DMS53 treated with DMSO at 0.1 percent for 48 hours (cell line): ENCODE measurements around the gene PHF24.
"Not testable (repeated sequence)": the region's sequence is repeated elsewhere in the genome, so short reads cannot be mapped to it uniquely, and the experiment has no call there.

ENCODE experiments used
- DNase-seq: peaks from one replicate; lab custom pipeline; 2025; ENCODE audit not compliant: unreplicated experiment; lab: John Stamatoyannopoulos, UW

The PHF24 gene

GRCh38 chr9:34996181-34996904 lies 38.3 kb downstream of the PHF24 start:
- no peak for DNase-seq

GRCh38 chr9:34996905-34997279 lies 38.8 kb downstream of the PHF24 start:
- no peak for DNase-seq

- no peak for DNase-seq
Measured at GRCh38 chr9:34997379-34997781, 39.3 kb downstream of the PHF24 start.

DNA sequence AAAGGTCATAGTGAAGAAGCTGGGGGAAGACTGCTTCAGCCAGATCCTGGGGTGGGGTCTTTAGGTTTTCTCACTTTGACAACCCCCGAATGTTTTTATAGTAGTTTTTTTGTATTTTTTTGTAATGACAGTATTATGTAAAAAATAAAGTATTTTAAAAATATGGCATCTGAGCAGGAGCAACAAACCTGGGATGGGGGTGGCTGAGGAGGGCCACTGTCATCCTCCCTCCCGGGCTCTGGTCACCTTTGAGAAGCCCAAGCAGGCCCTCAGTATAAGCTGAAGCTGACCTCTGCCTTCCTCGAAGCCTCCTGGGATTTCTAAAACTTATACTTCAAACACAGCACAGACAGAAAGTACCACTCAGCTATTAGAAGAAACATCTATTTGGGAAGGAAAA lies 40.2 kb downstream of the PHF24 start:
- DNase-seq, result no peak

DNA sequence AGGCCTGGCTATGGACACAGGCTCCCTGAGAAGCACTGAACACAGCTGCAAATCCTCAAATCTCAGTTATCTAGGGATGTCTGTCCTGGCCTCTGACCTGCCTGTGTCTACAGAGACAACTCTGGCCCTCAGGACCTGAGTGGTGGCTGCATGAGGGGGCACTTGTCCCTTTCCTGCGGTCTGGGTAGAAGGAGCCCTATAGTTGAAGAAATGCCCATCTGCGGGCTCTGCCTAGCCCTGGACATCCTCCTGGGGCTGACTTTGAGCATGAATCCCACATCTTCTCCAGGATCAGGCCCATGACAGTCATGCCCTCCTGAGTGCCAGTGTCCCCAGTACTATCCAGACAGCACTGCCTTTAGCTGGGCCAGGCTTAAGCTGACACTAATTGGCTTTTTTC lies 41.5 kb downstream of the PHF24 start:
- DNase-seq, result no peak

- DNase-seq, result no peak
Measured at GRCh38 chr9:35000535-35001284, 42.6 kb downstream of the PHF24 start.

- DNase-seq, result no peak
Measured at GRCh38 chr9:35001285-35001677, 43.2 kb downstream of the PHF24 start.

DNA sequence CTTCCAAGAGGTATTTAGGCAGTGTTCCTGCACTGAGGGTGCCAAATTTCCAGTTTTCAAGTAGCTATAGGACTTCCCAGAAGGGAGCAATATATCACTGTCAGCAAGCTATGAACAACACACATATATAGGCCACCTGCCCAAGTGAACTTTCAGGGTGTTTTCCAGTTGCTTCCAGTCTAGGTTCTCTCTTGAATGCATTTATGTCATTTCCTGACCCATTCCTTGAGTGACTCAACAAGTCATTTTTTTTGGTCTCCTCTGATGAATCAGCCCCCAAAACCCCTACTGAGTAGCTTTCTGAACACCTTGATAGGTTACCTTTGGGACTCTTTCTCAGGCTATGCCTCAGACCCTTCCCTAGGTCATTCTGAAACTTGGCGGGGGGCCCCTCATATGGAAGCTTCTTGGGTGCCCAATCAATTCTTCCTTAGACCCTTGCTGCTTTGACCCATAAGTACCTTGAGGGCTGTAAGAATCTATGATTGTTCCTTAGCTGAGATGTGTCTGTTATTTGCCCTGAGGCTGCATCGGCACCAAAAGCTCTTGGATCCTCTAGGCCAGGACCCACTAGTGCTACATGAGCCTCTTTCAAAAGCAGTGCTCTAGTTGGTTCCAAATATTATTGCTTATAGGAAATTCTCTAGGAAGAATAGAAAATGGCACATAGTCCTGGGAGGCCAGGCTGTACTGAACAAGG lies 43.9 kb downstream of the PHF24 start:
- DNase-seq, result no peak

- DNase-seq, result no peak
Measured at GRCh38 chr9:35002623-35003022, 44.5 kb downstream of the PHF24 start.

- not testable (repeated sequence) for DNase-seq
Measured at GRCh38 chr9:35004299-35004698, 46.2 kb downstream of the PHF24 start.

DNA sequence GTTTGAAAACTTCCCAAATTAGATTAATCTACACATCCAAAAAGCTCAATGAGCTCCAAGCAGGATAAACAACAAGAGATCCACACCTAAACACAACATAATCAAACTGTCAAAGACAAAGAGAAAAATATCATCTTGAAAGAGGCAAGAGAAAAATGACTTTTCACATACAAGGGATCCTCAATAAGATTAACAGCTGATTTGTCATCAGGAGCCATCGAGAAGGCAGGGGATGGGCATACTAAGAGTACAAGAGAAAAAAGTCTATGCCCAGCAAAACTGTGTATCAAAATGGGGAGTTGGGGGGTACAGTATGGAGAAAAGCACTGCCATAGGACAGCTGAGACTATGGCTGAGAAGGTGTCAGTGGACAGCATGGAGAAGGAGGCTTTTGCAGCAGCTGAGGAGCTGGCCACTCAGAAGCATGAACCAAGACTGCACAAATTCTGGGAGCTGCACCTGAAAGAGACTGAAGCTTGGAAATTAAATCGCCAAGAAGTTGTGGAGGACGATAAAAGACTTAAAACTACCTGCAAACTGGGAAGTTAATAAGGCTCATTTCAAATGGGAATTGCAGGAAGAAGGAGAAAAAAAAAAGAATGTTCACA lies 52.4 kb downstream of the PHF24 start:
- no peak for DNase-seq

DNA sequence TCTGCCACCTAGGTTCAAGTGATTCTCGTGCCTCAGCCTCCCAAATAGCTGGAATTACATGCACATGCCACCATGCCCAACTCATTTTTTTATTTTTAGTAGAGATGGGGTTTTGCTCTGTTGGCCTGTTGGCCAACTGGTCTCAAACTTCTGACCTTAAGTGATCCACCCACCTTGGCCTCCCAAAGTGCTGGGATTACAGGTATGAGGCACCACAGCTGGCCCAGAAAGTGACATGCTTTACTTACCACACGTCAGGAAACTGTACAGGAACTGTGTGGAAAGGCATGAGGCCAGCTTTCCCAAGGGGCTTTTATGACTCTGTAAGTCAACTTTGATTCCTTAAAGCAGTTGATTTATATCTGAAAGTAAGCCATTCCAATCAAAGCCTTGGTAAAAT lies 56.4 kb downstream of the PHF24 start:
- DNase-seq, result no peak

DNA sequence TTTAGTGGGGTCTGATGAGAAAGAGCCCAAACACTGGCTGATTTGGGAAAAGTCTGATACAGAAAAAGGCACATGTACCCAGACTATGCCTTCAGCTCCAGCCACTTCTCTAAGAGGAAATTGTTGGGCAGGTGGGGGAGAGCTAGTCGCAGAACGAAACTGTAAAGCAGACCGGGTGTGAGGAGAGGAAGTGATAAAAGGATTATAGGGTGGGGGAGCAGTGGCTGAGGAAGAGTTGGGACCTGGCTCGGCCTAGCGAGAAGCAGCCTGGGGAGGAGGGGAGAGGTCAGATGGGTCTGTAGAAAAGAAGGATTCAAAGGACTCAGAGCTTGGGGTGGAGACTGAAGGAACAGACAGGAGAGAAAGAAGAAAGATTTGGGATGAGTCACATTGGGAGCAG lies 65.4 kb downstream of the PHF24 start:
- DNase-seq, result not testable (repeated sequence)

GRCh38 chr9:35026671-35027070 lies 68.6 kb downstream of the PHF24 start:
- no peak for DNase-seq

- no peak for DNase-seq
Measured at GRCh38 chr9:35027374-35027773, 69.3 kb downstream of the PHF24 start.

DNA sequence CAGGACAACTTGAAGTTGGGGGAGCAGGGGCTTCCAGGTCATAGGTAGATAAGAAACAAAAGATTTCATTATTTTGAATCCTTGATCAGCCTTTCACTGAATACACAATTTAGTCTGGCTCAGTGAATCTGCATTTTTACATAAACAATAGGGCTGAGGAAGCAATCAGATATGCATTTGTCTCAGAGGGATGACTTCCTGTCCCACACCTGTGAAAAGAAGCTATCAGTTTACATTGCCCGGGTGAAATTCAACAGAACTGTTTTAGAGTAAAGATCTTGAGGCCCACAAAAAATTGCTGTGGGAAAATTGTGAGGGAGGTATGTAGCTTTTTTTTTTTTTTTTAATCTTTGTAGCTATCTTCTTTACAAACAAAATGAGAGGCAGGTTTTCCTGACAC lies 69.8 kb downstream of the PHF24 start:
- DNase-seq, result no peak

DNA sequence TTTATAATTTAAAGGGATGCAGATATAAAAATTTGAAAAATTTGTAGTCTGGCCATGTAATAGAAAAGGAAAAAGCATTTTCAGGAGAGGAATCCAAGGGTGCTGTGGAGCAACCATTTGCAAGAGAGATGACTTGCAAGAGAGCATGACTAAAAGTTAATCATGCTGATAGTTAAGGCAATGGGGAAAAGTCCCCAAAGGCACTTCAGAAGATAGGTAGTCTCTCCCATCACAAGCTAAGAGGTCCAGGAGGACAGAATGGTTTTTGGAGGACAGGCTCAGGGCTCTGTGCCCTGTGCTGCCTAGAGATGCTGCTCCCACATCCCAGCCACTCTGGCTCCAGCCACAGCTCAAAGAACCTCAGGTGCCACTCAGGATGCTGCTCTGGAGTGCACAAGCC lies 70.3 kb downstream of the PHF24 start:
- no peak for DNase-seq

DNA sequence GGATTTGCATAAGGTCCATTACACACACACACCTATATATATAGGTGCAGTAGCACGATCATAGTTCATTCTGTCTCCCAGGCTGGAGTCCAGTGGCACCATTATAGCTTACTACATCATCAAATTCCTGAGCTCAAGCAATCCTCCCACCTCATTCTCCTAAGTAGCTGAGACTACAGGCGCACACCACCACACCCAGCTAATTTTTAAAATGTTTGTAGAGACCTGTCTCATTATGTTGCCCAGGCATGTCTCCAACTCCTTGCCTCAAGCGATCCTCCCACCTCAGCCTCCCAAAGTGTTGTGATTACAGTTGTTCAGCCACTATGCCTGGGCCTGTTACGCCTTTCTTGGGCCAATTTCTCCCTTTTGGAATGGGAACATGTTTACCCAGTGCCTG lies 71.2 kb downstream of the PHF24 start:
- DNase-seq, result no peak

DNA sequence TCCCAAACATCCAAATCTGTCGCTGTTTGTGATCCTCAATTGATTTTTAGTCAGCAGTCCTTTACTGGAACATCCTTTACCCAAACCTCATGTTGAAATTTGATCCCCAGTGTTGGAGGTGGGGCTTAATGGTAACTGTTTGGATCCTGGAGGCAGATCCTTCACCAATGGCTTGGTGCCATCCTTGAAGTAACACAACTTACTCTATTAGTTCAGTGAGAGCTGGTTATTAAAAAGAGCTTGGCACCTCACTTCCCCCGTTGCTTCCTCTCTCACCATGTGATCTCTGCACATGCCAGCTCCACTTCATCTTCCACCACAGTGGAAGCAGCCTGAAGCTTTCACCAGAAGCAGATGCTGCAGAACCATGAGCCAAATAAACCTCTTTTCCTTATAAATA lies 71.8 kb downstream of the PHF24 start:
- DNase-seq, result no peak
